Panc1 (cell line): ENCODE results near the gene FAM241B. TPM values are rescaled to one million over a fixed set of nuclear protein-coding genes. Genes with fewer than 3 reads are reported as not detected.

Experiments
- ATAC-seq: fragments of 200-7000 bp; cut with Tn5 transposase; 2 replicates; pipeline ENCODE4 v1.9.1; 2020; ENCODE audit warnings: mild to moderate bottlenecking, moderate library complexity
- BruUV-seq: library from RNA; stranded (reverse); fragments of 400-500 nt; replicated peaks from 2 replicates; lab custom pipeline; 2021; lab: Mats Ljungman, UMichigan
- CTCF ChIA-PET: fragments of 300-600 bp; sonication (Branson Sonifier 250); formaldehyde crosslinking; loops from one replicate; lab custom pipeline; 2022; ENCODE audit warnings: antibody characterized with exemption; lab: Charles Lee
- POLR2A ChIA-PET: fragments of 300-600 bp; sonication (Branson Sonifier 250); formaldehyde crosslinking; loops from one replicate; lab custom pipeline; 2022; ENCODE audit warnings: antibody characterized with exemption; lab: Charles Lee
- DNase-seq: peaks from one replicate; pipeline ENCODE4 v3.0.0-alpha.2; 2010; ENCODE audit warnings: low read depth, low spot score
- H3K27ac ChIP-seq: 2 replicates; pipeline ENCODE4 v1.5.1; 2011; ENCODE audit warnings: mild to moderate bottlenecking, low read length, inconsistent platforms
- H3K27me3 ChIP-seq: fragments of 200-500 bp; sonication (Bioruptor generic); 2 replicates; pipeline ENCODE4 v1.6.0; 2014; ENCODE audit warnings: low read length, inconsistent platforms; ENCODE audit not compliant: control insufficient read depth, insufficient read depth
- H3K36me3 ChIP-seq: fragments of 200-500 bp; sonication (Bioruptor generic); 2 replicates; pipeline ENCODE4 v1.5.1; 2014; ENCODE audit warnings: inconsistent platforms, mild to moderate bottlenecking, low read length, moderate library complexity; ENCODE audit not compliant: control insufficient read depth, insufficient read depth
- H3K4me1 ChIP-seq: 2 replicates; pipeline ENCODE4 v1.5.1; 2011; ENCODE audit warnings: inconsistent platforms, mild to moderate bottlenecking, low read length, moderate library complexity; ENCODE audit not compliant: control insufficient read depth, insufficient read depth
- H3K4me3 ChIP-seq, 2 experiments: 2 replicates each; pipeline ENCODE4 v1.5.1; 2011 to 2012; ENCODE audit warnings: low read depth in 2 of 2, low read length in 2 of 2, mild to moderate bottlenecking in 2 of 2, inconsistent platforms in 1 of 2, moderate library complexity in 1 of 2
- H3K9me3 ChIP-seq: fragments of 200-500 bp; sonication (Bioruptor generic); 2 replicates; pipeline ENCODE4 v1.5.1; 2014; ENCODE audit warnings: low read depth, mild to moderate bottlenecking, inconsistent platforms, low read length, moderate library complexity; ENCODE audit not compliant: control insufficient read depth, insufficient read depth
- CTCF ChIP-seq: fragments of 450-650 bp; IDR thresholded peaks from 2 replicates; pipeline ENCODE4 v1.5.1; 2017; ENCODE audit warnings: mild to moderate bottlenecking
- POLR2AphosphoS5 ChIP-seq: IDR thresholded peaks from 2 replicates; pipeline ENCODE4 v1.6.1; 2012; ENCODE audit warnings: mild to moderate bottlenecking, low read depth, low read length, moderate library complexity
- REST ChIP-seq, 2 experiments: IDR thresholded peaks; 2 replicates each; pipeline ENCODE4 v1.6.1; 2011 to 2012; ENCODE audit warnings: low read depth in 2 of 2, control low read depth in 1 of 2, low read length in 1 of 2, mild to moderate bottlenecking in 1 of 2, moderate library complexity in 1 of 2; ENCODE audit not compliant: insufficient read depth in 1 of 2
- SIN3A ChIP-seq: IDR thresholded peaks from 2 replicates; pipeline ENCODE4 v1.6.1; 2012; ENCODE audit warnings: low read depth, mild to moderate bottlenecking, low read length, moderate library complexity, borderline replicate concordance; ENCODE audit not compliant: insufficient read depth
- TCF7L2 ChIP-seq: IDR thresholded peaks from 2 replicates; pipeline ENCODE4 v1.6.1; 2011; ENCODE audit warnings: mild to moderate bottlenecking, low read depth, low read length, inconsistent platforms
- in situ Hi-C: cut with HindIII; loops from 2 replicates; pipeline ENCODE4 v1.10.0; 2016; ENCODE audit warnings: low sequenced_read_pairs, low pct_unique_long_range_greater_than_20kb
- intact Hi-C: fragments of 100-400 bp; cut with micrococcal nuclease; formaldehyde crosslinking; loops from one replicate; pipeline ENCODE4 v1.10.0; 2022; ENCODE audit not compliant: unreplicated experiment
- total RNA-seq: library from RNA; stranded (reverse); gene quantifications from one replicate; pipeline ENCODE4 v1.2.1, GENCODE V29; 2021; ENCODE audit not compliant: unreplicated experiment

Gene FAM241B
- total RNA-seq, 1 experiment from 2014 or later, result 29.1 TPM

- DNase-seq, result no peak
- no peaks in the 10 kb centered on the region for H3K36me3 ChIP-seq
- no peak overlapping the region for H3K4me3 ChIP-seq
- no TSS peak for BruUV-seq
- H3K9me3 ChIP-seq, result no peaks in the 10 kb centered on the region
- POLR2A ChIA-PET, result no interaction called here
- no peak overlapping the region for H3K27ac ChIP-seq
- no peaks in the 10 kb centered on the region for H3K27me3 ChIP-seq
- ATAC-seq, result no peak
- intact Hi-C loops, result loop anchor here (5.0 to 10.0 kb wide), 3 partner anchors 120 to 400 kb away; no protein-coding TSS in a partner anchor
- CTCF ChIA-PET, result interaction anchor here (0.5 to 4.1 kb wide), 5 partner anchors 13 to 227 kb away, joined by 3 to 49 read pairs (median 3); no protein-coding TSS in a partner anchor
- TF ChIP-seq REST (IDR thresholded peaks at IDR 0.05; ENCODE audit: insufficient read depth in 1 of 2, low read depth in 2 of 2, low read length in 1 of 2) (no peak), SIN3A (no peak), POLR2AphosphoS5 (no peak), TCF7L2 (no peak), CTCF (no peak)
- H3K4me1 ChIP-seq, result no peaks in the 10 kb centered on the region
- in situ Hi-C loops, result no loop called here
These were observed 4.8 kb downstream of the FAM241B start for GRCh38 chr10:69634759-69635425.

- Histone ChIP-seq H3K27me3 (no peaks in the 10 kb centered on the region), H3K4me3 (no peak overlapping the region), H3K36me3 (no peaks in the 10 kb centered on the region), H3K9me3 (no peaks in the 10 kb centered on the region), H3K4me1 (no peaks in the 10 kb centered on the region), H3K27ac (no peak overlapping the region)
- intact Hi-C loops (loop anchor here (5.0 to 10.0 kb wide), 3 partner anchors 121 to 401 kb away; no protein-coding TSS in a partner anchor), in situ Hi-C loops (no loop called here)
- DNase-seq, result no peak
- ChIA-PET POLR2A (no interaction called here), CTCF (interaction anchor here (0.5 to 4.1 kb wide), 6 partner anchors 12 to 229 kb away, joined by 3 to 49 read pairs (median 4); no protein-coding TSS in a partner anchor)
- no peak for ATAC-seq
- no peak for TF ChIP-seq POLR2AphosphoS5
- TF ChIP-seq CTCF, result no peak
- BruUV-seq, result no TSS peak
These were observed 5.6 kb downstream of the FAM241B start for GRCh38 chr10:69635428-69636272.
